GM18502 (cell line): Measurements from ENCODE around the gene HSD17B2.

ENCODE experiments used
- ATAC-seq: cut with Tn5 transposase; IDR thresholded peaks from one replicate; pipeline ENCODE4 v1.9.1; 2021; ENCODE audit warnings: mild to moderate bottlenecking; ENCODE audit not compliant: unreplicated experiment, poor library complexity

The HSD17B2 gene

DNA sequence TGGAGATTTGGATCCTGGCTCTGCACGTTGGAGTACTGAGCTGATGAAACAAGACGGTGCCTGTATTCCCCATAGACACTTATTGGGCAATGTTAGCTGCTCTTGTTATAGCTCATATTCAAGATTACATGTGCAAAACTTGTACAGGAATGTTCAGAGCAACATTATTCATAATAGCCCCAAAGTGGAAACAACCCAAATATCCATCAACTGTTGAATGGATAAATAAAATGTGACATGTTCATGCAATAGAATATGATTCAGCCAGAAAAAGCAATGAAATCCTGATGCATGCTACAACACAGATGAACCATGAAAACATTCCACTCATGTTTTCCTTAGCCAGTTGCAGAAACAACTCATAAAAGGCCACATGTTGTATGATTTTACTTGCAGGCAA lies 18.1 kb upstream of the HSD17B2 start:
- ATAC-seq: no peak

GRCh38 chr16:82017911-82018568 lies 17.0 kb upstream of the HSD17B2 start:
- no peak for ATAC-seq

- ATAC-seq: no peak
Measured at GRCh38 chr16:82019535-82019934, 15.5 kb upstream of the HSD17B2 start.

DNA sequence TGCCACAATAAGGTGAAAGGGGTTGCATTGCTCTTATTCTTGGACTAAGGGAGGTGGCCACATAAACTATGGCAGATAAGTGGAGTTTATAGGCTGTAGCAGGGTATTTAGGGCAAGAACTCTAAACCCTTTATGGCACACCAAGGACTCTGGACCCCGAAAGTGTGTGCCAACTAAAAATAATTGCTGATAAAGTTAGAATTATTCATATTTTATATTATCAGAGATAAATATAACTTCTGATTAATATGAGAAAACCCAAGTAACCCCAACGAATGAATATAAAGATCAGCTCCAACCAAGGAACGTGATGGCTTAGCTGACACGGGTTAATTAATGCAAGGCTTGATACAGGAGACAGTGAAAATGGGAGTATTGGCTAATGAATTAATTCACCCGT lies 15.0 kb upstream of the HSD17B2 start:
- ATAC-seq: no peak

GRCh38 chr16:82023206-82023605 lies 11.8 kb upstream of the HSD17B2 start:
- no peak for ATAC-seq

- ATAC-seq: no peak
Measured at GRCh38 chr16:82024316-82024715, 10.7 kb upstream of the HSD17B2 start.

DNA sequence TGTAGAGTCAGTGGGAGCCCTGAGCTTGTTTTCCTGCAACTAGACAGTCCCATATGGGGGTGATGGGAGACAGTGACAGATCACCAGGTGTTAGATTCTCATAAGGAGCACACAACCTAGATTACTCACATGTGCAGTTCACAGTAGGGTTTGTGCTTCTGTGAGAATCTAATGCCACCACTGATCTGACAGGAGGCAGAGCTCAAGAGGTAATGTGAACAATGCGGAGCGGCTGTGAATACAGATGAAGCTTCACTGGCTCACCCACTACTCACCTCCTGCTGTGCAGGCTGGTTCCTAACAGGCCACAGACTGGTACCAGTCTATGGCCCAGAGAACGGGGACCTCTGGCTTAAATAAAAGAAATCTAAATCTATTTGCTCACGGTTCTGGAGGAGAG lies 10.2 kb upstream of the HSD17B2 start:
- ATAC-seq: no peak

GRCh38 chr16:82027629-82028064 lies 7.4 kb upstream of the HSD17B2 start:
- no peak for ATAC-seq

DNA sequence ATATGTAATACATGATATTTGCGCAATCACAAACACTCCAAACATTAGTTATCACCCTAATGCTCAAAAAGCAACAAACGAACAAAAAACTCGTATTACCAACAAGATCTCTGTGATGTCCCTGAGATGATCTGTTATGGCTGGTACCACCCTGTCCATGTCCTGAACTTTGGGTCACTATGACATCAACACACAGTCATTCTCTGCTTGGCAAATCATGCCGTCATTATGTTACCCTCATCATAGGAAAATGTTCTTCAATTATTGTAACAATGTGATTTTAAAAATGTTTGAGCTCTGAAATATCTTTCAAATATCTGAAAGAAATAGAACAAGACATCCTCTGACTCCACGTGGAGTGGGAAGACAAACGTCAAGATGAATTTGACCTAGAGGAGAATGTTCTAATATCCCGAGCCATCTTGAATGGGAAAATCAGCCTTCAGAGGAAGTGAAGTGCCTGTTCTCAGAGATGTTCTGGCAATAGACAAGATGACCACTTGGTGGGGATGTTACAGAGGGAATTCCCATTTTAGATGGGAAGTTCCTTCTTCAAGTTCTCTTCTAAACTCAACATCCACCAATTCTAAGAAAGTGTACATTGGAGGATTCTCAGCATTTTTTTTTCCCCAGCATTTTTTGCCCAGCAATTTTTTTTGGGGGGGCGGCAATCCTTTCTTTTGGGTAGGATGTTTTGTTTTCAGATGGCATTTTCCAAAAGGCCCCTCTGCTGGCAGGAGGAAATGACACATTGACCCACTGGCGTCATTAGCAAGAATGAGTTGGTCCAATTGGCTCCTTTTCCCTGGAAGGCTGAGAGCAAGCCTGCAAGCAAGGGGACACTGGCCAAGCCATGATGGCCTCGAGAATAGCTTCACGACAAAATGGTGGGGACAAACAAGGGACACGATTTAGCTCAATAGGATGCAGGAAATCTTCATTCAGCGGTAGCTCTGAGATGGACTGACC lies 3.7 kb upstream of the HSD17B2 start:
- no peak for ATAC-seq

GRCh38 chr16:82033006-82033405 lies 2.0 kb upstream of the HSD17B2 start:
- ATAC-seq: no peak

DNA sequence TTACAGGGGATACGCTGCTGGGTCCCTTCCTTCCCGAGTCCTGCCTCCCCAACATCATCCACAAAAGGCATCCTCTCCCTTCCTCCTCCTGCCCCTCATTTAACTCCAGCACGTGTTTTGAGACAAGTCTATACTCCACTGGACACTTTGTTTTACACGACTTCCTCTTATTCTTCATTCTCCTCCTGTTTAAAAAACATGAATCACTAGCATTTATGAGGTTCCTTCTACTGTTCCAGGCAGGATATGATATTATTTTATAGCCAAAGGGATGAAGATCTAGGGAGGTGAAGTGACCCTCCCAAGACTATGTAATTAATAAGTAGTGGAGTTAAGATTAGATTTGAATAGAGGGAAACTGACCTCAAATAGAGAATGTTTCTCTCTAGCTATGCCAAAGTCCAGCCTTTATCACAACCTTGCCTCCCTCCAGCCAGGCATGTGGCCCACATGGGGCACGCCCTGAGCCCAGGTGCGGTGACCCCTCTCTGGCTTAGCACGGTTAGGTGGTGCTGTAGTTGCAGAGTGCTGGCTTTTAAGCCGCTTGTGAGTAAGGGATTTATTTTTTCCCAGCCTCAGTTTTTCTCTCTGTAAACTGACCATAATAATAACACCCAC lies 1.3 kb upstream of the HSD17B2 start:
- ATAC-seq: no peak

- no peak for ATAC-seq
Measured at GRCh38 chr16:82037251-82037650, 2.2 kb downstream of the HSD17B2 start.

DNA sequence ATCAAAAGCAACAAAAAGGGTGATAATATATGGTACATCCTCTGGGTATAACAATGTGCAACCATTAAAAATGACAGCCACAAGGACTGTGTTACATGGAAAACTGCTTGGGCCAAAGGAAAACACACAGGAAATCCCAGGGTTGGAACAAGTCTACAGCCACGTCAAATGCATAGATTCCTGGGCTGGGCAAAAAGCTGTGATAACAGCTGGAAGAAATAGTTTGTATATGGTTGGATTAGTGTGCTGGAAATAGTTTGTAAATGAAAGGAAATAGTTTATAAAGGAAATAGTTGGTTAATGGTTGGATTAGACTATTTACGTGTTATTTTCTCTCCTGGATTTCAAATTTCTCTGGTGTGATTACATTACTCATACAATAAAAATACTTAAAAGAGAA lies 2.6 kb downstream of the HSD17B2 start:
- ATAC-seq: no peak

DNA sequence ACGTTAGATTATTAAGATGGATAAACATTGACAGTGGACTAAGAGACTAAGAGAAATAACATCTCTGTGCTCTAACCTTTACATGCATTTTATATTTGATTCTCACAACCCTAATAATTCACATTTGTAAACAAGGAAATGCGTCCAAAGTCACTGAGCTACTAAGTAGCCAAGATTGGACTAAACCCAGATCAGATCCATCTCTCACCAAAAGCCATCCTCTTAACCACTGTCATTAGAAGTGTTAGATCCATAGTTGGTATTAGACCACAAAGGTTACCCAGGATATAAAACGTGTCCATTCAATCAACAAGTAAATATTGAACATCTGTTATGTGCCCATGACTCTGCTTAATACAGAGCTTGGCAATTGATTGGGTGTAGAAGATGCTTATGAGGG lies 5.2 kb downstream of the HSD17B2 start:
- ATAC-seq: no peak

DNA sequence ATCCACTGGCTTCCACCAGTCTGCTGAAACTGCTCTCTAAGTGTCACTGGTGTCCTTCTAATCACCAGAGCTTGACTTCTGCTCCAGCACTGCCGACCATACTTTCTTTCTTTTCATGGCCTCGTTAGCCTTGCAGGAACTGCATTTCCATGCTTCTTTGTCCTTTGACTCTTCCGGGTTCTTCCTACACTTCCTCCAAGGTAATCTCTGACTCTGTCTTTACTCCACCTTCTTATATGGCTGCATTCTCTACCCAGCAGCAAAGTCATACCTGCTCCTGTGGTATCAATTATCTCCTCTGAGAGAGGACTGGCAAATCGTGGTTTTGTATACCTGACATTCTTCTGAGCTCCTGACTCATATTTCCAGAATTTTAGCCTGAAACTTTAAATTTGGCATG lies 6.5 kb downstream of the HSD17B2 start:
- ATAC-seq: no peak

DNA sequence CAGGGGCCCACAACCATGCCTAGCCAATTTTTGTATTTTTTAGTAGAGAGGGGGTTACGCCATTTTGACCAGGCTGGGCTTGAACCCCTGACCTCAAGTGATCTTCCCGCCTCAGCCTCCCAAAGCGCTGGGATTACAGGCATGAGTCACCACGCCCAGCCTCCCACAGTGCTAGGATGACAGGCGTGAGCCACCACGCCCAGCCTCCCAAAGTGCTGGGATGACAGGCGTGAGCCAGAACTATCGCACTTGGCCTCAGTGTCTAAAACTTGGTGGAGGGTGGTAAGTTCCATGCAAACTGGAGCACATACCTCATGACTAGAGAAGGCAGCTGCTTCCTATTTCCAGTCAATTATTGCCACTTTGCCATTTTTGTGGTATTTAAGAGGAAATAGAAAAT lies 7.1 kb downstream of the HSD17B2 start:
- ATAC-seq: no peak

DNA sequence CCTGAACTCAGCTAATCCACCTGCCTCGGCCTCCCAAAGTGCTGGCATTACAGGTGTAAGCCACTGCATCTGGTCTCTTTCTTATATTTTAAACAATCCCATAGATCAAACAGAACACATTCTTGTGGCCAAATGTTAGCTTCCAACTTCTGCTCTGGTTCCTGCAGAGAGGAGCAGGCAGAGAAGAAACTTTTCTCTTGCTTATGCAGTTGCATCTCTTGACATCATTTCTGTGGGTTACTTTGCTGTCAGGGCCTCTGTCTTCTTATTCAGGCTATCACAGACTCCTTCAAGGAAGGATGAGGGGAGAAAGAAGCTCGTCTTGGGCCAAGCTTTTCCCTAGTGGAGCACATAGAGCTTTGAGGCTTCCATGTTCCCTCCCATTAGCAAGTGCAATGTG lies 7.8 kb downstream of the HSD17B2 start:
- ATAC-seq: no peak

GRCh38 chr16:82043680-82044584 lies 8.9 kb downstream of the HSD17B2 start:
- no peak for ATAC-seq

- no peak for ATAC-seq
Measured at GRCh38 chr16:82044585-82044911, 9.5 kb downstream of the HSD17B2 start.

GRCh38 chr16:82045465-82045864 lies 10.4 kb downstream of the HSD17B2 start:
- no peak for ATAC-seq
